ENCODE data around the gene MDM4. TPM values are rescaled to one million over a fixed set of nuclear protein-coding genes. Genes with fewer than 3 reads are reported as not detected.

MDM4 gene
- total RNA-seq, 2 experiments from 2014 or later = 74.7 to 100.0 TPM

- Mint-ChIP-seq H3K36me3 (peaks cover 1% of the 10 kb centered on the region), H3K4me3 (no peak overlapping the region), H3K27ac (no peak overlapping the region), H3K27me3 (no peaks in the 10 kb centered on the region), H3K9me3 (ENCODE audit: low read depth) (no peaks in the 10 kb centered on the region), H3K4me1 (peaks cover 18% of the 10 kb centered on the region)
- CTCF ChIA-PET = interaction anchor here (0.7 kb wide), 1 partner anchor 36 kb away, joined by 3 read pairs; no protein-coding TSS in a partner anchor
- no peak for DNase-seq
- no peak for ATAC-seq
Observed at GRCh38 chr1:204583909-204584632, 67.9 kb downstream of the MDM4 start.

DNA sequence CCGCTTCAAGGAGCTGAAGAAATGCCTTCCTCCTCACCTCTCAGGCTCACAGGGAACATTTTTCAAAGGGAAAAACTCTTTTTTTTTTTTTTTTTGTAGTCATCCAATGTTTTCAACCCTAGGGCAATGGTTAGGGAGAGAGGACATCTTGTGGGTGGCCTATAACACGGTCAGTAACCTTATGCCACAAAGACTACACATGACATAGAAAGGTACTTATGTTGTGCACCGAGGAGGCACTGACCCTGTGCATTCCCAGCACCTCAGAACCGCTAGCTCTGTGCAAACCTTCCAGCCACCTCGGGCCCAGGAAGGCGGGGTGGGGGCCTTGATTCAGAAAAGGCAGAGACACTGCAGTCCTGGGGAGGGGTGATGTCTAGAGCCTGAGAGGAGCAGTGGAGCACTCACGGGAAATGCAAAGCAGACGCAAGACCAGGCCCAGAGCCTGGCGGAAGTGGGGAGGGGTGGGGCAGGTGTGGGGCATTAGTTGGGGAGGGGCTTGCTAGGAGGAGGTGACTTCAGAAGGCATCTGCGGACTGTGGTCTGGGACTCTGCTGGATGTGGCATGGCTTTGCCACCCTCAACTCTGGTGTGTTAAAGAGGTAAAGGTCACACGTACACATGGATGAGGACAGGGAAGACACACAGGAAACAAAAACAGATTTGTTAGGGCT is 68.6 kb downstream of the MDM4 start:
- Mint-ChIP-seq H3K4me3 (no peak overlapping the region), H3K36me3 (peaks cover 1% of the 10 kb centered on the region), H3K9me3 (ENCODE audit: low read depth) (no peaks in the 10 kb centered on the region), H3K4me1 (peaks cover 11% of the 10 kb centered on the region), H3K27me3 (no peaks in the 10 kb centered on the region), H3K27ac (peak overlapping the region; percentile 40)
- DNase-seq (peak; percentile 63), ATAC-seq (peak; percentile 69)
- CTCF ChIA-PET = no interaction called here

- Mint-ChIP-seq H3K4me3 (no peak overlapping the region), H3K36me3 (no peaks in the 10 kb centered on the region), H3K4me1 (peaks cover 6% of the 10 kb centered on the region), H3K27me3 (no peaks in the 10 kb centered on the region), H3K27ac (no peak overlapping the region), H3K9me3 (ENCODE audit: low read depth) (no peaks in the 10 kb centered on the region)
- CTCF ChIA-PET = interaction anchor here (1.2 to 2.4 kb wide), 2 partner anchors 19 to 22 kb away, joined by 4 to 9 read pairs; no protein-coding TSS in a partner anchor
- DNase-seq (no peak), ATAC-seq (no peak)
Observed at GRCh38 chr1:204587621-204588020, 71.4 kb downstream of the MDM4 start.

- ATAC-seq (no peak), DNase-seq (no peak)
- H3K27ac Mint-ChIP-seq = no peak overlapping the region
- H3K9me3 Mint-ChIP-seq (ENCODE audit: low read depth) = no peaks in the 10 kb centered on the region
- peaks cover 6% of the 10 kb centered on the region for H3K4me1 Mint-ChIP-seq
- no peaks in the 10 kb centered on the region for H3K36me3 Mint-ChIP-seq
- H3K27me3 Mint-ChIP-seq = no peaks in the 10 kb centered on the region
- no peak overlapping the region for H3K4me3 Mint-ChIP-seq
- CTCF ChIA-PET = interaction anchor here (0.6 to 2.4 kb wide), 3 partner anchors 20 to 23 kb away, joined by 3 to 9 read pairs (median 4); no protein-coding TSS in a partner anchor
Observed at GRCh38 chr1:204588826-204589225, 72.6 kb downstream of the MDM4 start.

DNA sequence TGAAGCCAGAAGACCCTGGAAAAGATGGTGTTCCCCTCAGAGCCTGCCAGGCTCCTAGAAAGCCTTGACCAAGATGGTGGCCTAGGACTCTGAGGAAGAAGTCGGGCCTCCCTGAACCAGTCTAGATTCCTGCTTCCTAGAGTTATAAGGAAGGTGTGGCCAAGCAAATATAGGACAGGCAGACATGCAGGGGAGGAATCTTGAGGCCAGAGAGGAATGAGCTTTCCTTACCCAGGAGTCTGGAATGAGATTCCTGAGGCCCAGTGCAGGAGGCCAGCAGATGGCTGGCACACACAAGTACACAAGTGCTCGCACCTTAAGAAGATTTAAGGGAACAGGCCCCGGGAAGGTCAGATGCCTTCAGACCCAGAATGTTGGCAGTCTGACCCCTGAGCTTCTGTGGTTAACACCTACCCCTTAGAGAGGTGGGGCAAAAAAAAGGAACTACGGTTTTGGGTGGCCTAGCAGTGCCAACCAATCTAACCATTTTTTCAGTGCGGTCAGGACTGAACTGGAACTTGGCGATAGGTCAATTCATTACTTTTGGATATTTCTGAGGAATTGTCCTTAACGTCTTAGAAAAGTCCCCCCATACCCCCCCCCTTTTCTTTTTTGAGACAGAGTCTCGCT is 73.3 kb downstream of the MDM4 start:
- no peak for ATAC-seq
- Mint-ChIP-seq H3K4me1 (peaks cover 6% of the 10 kb centered on the region), H3K27ac (no peak overlapping the region), H3K36me3 (no peaks in the 10 kb centered on the region), H3K9me3 (ENCODE audit: low read depth) (no peaks in the 10 kb centered on the region), H3K4me3 (no peak overlapping the region), H3K27me3 (no peaks in the 10 kb centered on the region)
- no peak for DNase-seq
- CTCF ChIA-PET = interaction anchor here (2.4 kb wide), 1 partner anchor 24 kb away, joined by 9 read pairs; no protein-coding TSS in a partner anchor

GRCh38 chr1:204591473-204592090 is 75.4 kb downstream of the MDM4 start:
- Mint-ChIP-seq H3K4me3 (no peak overlapping the region), H3K36me3 (no peaks in the 10 kb centered on the region), H3K4me1 (no peaks in the 10 kb centered on the region), H3K27me3 (no peaks in the 10 kb centered on the region), H3K9me3 (ENCODE audit: low read depth) (no peaks in the 10 kb centered on the region), H3K27ac (no peak overlapping the region)
- CTCF ChIA-PET = interaction anchor here (1.0 kb wide), 1 partner anchor 215 kb away, joined by 3 read pairs; no protein-coding TSS in a partner anchor
- ATAC-seq = no peak
- no peak for DNase-seq

DNA sequence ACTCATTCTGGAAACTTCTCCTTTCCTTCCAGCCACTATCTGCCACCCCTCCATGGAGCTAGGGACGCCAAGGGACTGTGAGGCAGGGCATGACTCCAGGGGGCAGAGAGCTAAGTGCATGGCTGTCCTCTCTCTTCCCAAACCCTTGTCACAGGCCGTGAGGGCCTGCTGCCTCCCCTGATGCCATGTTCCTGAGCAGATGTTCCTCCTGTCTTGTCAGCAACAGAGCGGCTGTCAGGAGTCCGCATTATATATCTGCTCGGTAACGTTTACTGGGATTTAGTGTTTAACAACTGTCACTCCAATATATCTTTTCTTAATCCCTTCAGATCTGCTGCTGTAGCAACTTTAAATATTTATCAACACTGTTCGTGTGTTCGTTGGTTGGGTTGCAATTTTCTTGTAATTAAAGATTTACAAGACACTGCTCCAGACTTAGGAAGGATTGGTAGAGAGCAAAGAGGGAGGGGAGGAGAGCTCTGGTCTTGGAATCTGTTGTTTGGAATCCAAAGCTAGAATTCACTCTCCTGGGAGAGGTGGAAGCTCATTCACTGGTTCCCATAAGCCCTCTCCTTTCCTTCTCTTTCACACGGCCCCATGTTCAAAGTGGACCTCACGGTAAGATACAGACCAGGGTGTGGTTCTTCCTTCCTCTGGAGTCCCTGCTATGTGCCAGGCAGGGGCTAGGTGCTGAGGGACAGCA is 76.2 kb downstream of the MDM4 start:
- ATAC-seq (no peak), DNase-seq (no peak)
- no peak overlapping the region for H3K27ac Mint-ChIP-seq
- no peaks in the 10 kb centered on the region for H3K4me1 Mint-ChIP-seq
- H3K36me3 Mint-ChIP-seq = no peaks in the 10 kb centered on the region
- no peak overlapping the region for H3K4me3 Mint-ChIP-seq
- H3K9me3 Mint-ChIP-seq (ENCODE audit: low read depth) = no peaks in the 10 kb centered on the region
- CTCF ChIA-PET = no interaction called here
- H3K27me3 Mint-ChIP-seq = no peaks in the 10 kb centered on the region

DNA sequence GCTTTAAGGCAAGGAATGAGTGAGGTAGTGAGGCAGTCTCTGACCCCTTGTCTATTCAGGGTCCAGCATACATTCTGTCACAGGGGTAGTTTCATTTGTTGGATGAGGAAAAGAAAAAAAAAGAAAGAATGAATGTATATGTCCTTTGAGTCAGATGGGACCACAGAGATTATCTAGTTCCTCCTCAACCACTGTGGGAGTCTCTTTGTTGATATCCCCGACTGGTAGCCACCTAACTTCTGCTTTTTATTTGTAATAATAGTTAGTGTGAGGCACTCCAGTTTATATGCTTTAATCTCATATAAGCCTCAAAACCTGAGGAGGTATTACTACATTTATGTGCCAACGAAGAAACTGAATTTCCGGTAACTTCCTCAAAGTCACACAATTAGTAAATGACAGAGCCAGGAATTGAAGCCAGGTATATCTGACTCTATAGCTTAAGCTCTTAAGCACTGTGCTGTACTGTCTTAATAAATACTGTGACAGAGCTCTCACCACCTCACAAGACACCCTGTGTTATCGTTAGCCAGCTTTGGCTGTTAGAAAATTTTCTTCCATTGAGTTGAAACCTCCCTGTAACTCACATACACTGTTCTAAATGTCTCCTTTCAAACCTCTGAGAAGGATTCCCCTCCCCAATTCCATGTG is 82.2 kb downstream of the MDM4 start:
- H3K27me3 Mint-ChIP-seq = peaks cover 2% of the 10 kb centered on the region
- no peak for DNase-seq
- no peaks in the 10 kb centered on the region for H3K9me3 Mint-ChIP-seq (ENCODE audit: low read depth)
- H3K4me3 Mint-ChIP-seq = no peak overlapping the region
- no peaks in the 10 kb centered on the region for H3K4me1 Mint-ChIP-seq
- CTCF ChIA-PET = no interaction called here
- no peak for ATAC-seq
- no peak overlapping the region for H3K27ac Mint-ChIP-seq
- no peaks in the 10 kb centered on the region for H3K36me3 Mint-ChIP-seq

DNA sequence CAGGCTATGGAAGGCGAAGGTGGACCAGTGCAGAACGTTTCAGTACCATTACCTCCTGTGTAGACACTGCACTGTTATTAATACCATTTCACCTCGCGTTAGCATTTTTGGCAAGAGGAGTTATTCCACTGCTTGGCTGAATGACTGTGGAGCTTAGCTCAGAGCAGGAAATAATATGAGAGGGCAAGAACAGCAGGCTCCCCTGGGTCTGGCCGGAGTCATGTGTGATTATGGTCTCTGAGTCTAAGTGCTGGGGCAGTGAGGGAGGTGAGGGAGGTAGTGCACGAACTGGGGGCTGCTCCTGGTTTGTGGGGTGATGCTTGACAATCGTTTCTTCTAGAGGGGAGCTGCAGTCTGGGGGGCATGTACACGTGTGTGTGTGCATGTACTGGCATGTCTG is 82.9 kb downstream of the MDM4 start:
- Mint-ChIP-seq H3K27ac (no peak overlapping the region), H3K27me3 (peaks cover 2% of the 10 kb centered on the region), H3K36me3 (no peaks in the 10 kb centered on the region), H3K9me3 (ENCODE audit: low read depth) (no peaks in the 10 kb centered on the region), H3K4me3 (no peak overlapping the region), H3K4me1 (no peaks in the 10 kb centered on the region)
- ATAC-seq (no peak), DNase-seq (no peak)
- CTCF ChIA-PET = no interaction called here

DNA sequence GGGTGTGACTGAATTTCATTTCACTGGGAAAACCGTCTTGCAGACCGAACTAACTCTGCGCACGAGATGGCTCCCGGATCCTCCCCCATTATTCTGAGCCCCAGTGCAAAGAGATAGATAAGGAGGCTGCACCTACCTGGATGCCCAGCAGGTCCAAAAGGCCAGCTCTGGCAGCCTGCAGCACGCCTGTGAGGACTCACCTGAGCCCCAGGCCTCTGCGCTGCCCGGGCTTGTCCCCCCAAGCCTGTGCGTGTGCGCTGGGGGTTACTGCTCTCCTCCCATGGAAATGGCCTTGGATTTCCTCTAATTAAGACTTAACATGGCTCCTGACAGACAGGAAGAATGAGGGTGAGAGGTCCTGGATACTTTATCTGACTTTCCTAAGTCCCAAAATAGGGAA is 83.4 kb downstream of the MDM4 start:
- CTCF ChIA-PET = no interaction called here
- ATAC-seq (no peak), DNase-seq (no peak)
- no peaks in the 10 kb centered on the region for H3K4me1 Mint-ChIP-seq
- no peak overlapping the region for H3K27ac Mint-ChIP-seq
- H3K27me3 Mint-ChIP-seq = peaks cover 2% of the 10 kb centered on the region
- H3K9me3 Mint-ChIP-seq (ENCODE audit: low read depth) = no peaks in the 10 kb centered on the region
- no peaks in the 10 kb centered on the region for H3K36me3 Mint-ChIP-seq
- H3K4me3 Mint-ChIP-seq = no peak overlapping the region

DNA sequence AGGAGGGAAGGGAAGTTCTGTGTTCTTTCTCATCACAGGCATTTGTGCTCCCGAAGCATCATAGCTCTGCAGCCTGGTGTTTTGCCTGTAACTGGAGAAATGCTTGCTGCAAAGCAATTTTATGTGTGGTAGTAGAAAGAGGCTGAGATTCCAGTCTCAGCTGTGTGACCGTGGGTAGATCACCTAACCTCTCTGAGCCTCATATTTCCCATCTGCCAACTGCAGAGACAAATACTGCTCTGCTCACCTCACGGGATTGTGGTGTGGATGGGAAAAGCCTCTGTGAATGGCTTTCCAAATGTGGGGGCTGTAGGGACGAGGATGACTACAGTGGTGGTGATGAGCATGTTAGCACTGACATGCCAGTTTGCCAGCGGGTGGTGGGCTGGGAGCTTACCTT is 84.0 kb downstream of the MDM4 start:
- H3K9me3 Mint-ChIP-seq (ENCODE audit: low read depth) = no peaks in the 10 kb centered on the region
- no peak for DNase-seq
- peaks cover 2% of the 10 kb centered on the region for H3K27me3 Mint-ChIP-seq
- ATAC-seq = no peak
- no peak overlapping the region for H3K27ac Mint-ChIP-seq
- CTCF ChIA-PET = no interaction called here
- no peak overlapping the region for H3K4me3 Mint-ChIP-seq
- no peaks in the 10 kb centered on the region for H3K4me1 Mint-ChIP-seq
- H3K36me3 Mint-ChIP-seq = no peaks in the 10 kb centered on the region

- H3K36me3 Mint-ChIP-seq = no peaks in the 10 kb centered on the region
- DNase-seq = no peak
- no peak overlapping the region for H3K4me3 Mint-ChIP-seq
- ATAC-seq = no peak
- no peak overlapping the region for H3K27ac Mint-ChIP-seq
- CTCF ChIA-PET = no interaction called here
- H3K4me1 Mint-ChIP-seq = no peaks in the 10 kb centered on the region
- H3K9me3 Mint-ChIP-seq (ENCODE audit: low read depth) = no peaks in the 10 kb centered on the region
- peaks cover 2% of the 10 kb centered on the region for H3K27me3 Mint-ChIP-seq
Observed at GRCh38 chr1:204600968-204601367, 84.8 kb downstream of the MDM4 start.

Data from activated CD8-positive, alpha-beta memory T cell treated with anti-CD3 and anti-CD28 coated beads, Interleukin-2, amount 10 ng/mL, durations not matched to agents 7 days and 5 days (primary cell).